Small intestine (tissue), 7 donors: ENCODE measurements around the gene ETFDH. TPM values are rescaled to one million over a fixed set of nuclear protein-coding genes. Genes with fewer than 3 reads are reported as not detected.
"Not testable (repeated sequence)": the region's sequence is repeated elsewhere in the genome, so short reads cannot be mapped to it uniquely, and the experiment has no call there.

Experiments used
- DNase-seq, 2 donors: peaks; one replicate each; pipeline versions ENCODE4 v3.0.0 to v3.0.0-alpha.2; 2013
- FAIRE-seq: peaks from 2 replicates; lab custom pipeline; 2012; peaks lifted over from hg19 to GRCh38; lab: Jason Lieb, UNC
- H3K27ac ChIP-seq, 3 donors: one replicate each; pipeline ENCODE4 v1.5.1; 2013; ENCODE audit warnings: low read length in 2 of 3, mild to moderate bottlenecking in 2 of 3, control low read depth in 1 of 3, inconsistent platforms in 1 of 3, low read depth in 1 of 3, moderate library complexity in 1 of 3
- H3K27me3 ChIP-seq, 3 donors: one replicate each; pipeline ENCODE4 v1.6.1; 2013; ENCODE audit warnings: low read length in 3 of 3, inconsistent platforms in 1 of 3; ENCODE audit not compliant: control insufficient read depth in 3 of 3, insufficient read depth in 3 of 3
- H3K36me3 ChIP-seq, 3 donors: one replicate each; pipeline ENCODE4 v1.6.1; 2013; ENCODE audit warnings: low read length in 3 of 3, inconsistent platforms in 1 of 3, low read depth in 1 of 3, mild to moderate bottlenecking in 1 of 3, moderate library complexity in 1 of 3; ENCODE audit not compliant: control insufficient read depth in 3 of 3, insufficient read depth in 2 of 3
- H3K4me1 ChIP-seq, 3 donors: one replicate each; pipeline ENCODE4 v1.6.1; 2013; ENCODE audit warnings: low read length in 2 of 3, inconsistent platforms in 1 of 3, low read depth in 1 of 3, mild to moderate bottlenecking in 1 of 3, moderate library complexity in 1 of 3; ENCODE audit not compliant: control insufficient read depth in 3 of 3, insufficient read depth in 2 of 3
- H3K4me3 ChIP-seq, 3 donors: one replicate each; pipeline ENCODE4 v1.5.1; 2013; ENCODE audit warnings: low read length in 3 of 3, control low read depth in 1 of 3, inconsistent platforms in 1 of 3, low read depth in 1 of 3, mild to moderate bottlenecking in 1 of 3, moderate library complexity in 1 of 3
- H3K9me3 ChIP-seq, 2 donors: one replicate each; pipeline ENCODE4 v1.6.1; 2013; ENCODE audit warnings: low read depth in 1 of 2, low read length in 1 of 2; ENCODE audit not compliant: control insufficient read depth in 2 of 2, insufficient read depth in 1 of 2
- WGBS, 3 donors: extraction: QIAGEN DNeasy Blood & Tissue Kit; methylation state at CpG; one replicate each; pipeline ENCODE4 v1.1.7; 2013; 5-methylcytosine and 5-hydroxymethylcytosine counted together
- polyA plus RNA-seq, 4 donors: library from polyadenylated mRNA; stranded (reverse) in 3 of 4; unstranded in 1 of 4; fragments of 200-250 nt in 3 of 4; fragments of 120-200 nt in 1 of 4; gene quantifications; one replicate each; pipeline versions ENCODE4 v1.2.1 to v1.2.3, GENCODE V29; 2013
- donor health status: healthy with polysubstance abuse.
- donor health status: control.
- donor health status: control.
- donor health status: Bipolar disorder and iron deficiency.
- donor health status: healthy.

Gene ETFDH
- polyA plus RNA-seq, 4 donors = 30.6 to 72.4 (median 43.0) TPM

DNA sequence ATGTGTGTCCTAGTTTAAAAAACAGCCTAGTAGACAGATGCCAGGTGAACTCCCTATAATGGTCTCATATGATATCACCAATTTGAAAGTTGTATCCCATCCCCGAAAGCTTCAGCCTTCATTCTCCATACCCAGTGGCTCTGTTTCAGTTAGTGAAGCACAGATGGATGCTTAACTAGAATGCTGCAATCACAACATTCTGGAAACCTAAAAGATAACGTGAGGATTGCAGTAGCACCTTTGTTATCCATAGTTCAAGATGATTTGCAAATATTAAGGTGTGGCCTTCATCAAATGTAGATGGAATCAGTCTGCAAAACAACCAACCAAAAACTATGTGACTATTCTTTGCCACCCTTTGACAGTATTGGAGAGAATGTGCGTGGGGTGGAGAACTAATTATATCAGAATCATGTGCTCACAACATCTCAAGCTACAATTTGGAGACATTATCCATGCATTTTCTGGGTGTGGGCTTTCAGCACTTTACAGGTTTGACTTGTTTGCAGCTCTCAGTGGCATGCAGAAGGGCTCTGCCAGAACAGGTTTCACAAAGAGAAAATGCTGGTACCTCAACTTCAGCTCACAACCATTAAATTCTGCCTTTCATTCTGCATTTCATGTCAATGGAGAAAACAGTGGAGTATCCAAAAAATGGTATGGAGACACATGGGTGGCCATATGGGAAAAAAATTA, 69.4 kb downstream of the ETFDH start:
- H3K27me3 ChIP-seq = peaks cover 0 to 2% (median 0%) of the 10 kb centered on the region in 3 donors
- H3K27ac ChIP-seq = no peak overlapping the region
- FAIRE-seq (no peak), DNase-seq (no peak)
- no peak overlapping the region for H3K4me3 ChIP-seq
- no peaks in the 10 kb centered on the region for H3K36me3 ChIP-seq
- H3K9me3 ChIP-seq = peaks cover 0 to 5% of the 10 kb centered on the region in 2 donors
- H3K4me1 ChIP-seq = no peaks in the 10 kb centered on the region
- 74 to 81% (median 75%) methylated on average over 3 of the region's 3 CpGs for WGBS, 3 donors

DNA sequence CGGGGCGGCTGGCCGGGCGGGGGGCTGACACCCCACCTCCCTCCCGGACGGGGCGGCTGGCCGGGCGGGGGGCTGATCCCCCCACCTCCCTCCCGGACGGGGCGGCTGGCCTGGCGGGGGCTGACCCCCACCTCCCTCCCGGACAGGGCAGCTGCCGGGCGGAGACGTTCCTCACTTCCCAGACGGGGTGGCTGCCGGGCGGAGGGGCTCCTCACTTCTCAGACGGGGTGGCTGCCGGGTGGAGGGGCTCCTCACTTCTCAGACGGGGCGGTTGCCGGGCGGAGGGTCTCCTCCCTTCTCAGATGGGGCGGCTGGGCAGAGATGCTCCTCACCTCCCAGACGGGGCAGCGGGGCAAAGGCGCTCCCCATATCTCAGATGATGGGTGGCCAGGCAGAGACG, 74.4 kb downstream of the ETFDH start:
- not testable (repeated sequence) for DNase-seq, H3K27me3 ChIP-seq, H3K4me1 ChIP-seq, H3K36me3 ChIP-seq, FAIRE-seq, H3K4me3 ChIP-seq, H3K27ac ChIP-seq
- 96 to 98% (median 97%) methylated on average over 11 to 31 of the region's 31 CpGs for WGBS, 3 donors
- H3K9me3 ChIP-seq = peaks cover 0 to 14% of the 10 kb centered on the region in 2 donors

DNA sequence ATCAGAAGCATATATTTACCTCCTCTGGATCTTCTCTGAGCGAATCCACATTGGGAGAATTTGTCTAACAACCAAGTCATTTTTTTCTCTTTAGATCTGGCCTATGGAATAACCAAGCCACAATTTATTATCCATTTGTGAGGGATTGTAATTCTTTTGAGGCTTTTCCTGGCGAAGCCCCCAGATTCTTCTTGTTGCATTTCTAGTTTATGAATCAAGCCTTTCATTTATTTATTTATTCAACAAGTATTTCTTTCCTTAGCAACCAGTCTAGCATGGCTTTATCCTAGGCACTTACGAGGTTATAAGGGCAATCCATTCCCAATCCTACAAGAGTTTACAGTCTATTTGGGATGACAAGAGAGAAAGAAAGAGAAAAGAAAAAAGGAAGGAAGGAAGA, 78.3 kb downstream of the ETFDH start:
- no peak overlapping the region for H3K4me3 ChIP-seq
- no peak overlapping the region for H3K27ac ChIP-seq
- FAIRE-seq = no peak
- 66 to 85% (median 83%) methylated on average over 3 of the region's 3 CpGs for WGBS, 3 donors
- H3K27me3 ChIP-seq = no peaks in the 10 kb centered on the region
- H3K4me1 ChIP-seq = no peaks in the 10 kb centered on the region
- H3K9me3 ChIP-seq = peaks cover 0 to 9% of the 10 kb centered on the region in 2 donors
- no peak for DNase-seq
- H3K36me3 ChIP-seq = no peaks in the 10 kb centered on the region

DNA sequence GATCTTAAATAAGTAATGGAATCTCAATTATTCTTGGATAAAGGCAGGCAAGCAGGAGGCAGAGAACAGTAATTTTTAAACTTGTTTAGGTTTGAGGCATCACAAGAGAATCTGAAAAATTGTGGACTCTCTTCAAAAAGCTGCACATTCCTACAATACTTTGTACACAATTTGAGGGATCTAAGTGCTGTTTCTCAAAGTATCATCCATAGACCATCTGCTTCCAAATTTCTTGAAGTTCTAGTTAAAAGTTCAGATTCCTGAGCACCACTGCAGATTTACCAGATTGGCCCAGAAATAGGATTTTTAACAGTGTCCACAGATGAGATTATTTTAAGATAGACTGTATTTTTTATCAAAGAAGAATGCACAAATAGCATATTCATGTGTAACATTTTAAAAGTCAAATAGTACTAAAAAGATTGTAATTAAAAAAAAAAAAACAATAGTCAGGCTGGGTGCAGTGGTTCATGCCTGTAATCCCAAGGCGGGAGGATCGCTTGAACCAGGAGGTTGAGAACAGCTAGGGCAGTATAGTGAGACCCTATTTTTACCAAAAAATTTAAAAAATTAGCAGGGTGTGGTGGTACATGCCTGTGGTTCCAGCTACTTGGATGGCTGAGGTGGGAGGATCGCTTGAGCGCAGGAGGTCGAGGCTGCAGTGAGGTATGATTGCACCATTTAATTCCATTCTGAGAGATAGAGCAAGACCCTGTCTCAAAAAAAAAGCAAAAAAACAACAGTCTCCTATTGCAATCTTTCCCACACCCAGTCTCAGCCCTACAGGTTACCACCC, 82.5 kb downstream of the ETFDH start:
- Histone ChIP-seq H3K4me3 (no peak overlapping the region), H3K4me1 (no peaks in the 10 kb centered on the region), H3K27me3 (no peaks in the 10 kb centered on the region), H3K9me3 (peaks cover 0 to 6% of the 10 kb centered on the region in 2 donors), H3K36me3 (no peaks in the 10 kb centered on the region), H3K27ac (no peak overlapping the region)
- FAIRE-seq (no peak), DNase-seq (no peak)
- 94 to 97% (median 96%) methylated on average over 5 of the region's 5 CpGs for WGBS, 3 donors

DNA sequence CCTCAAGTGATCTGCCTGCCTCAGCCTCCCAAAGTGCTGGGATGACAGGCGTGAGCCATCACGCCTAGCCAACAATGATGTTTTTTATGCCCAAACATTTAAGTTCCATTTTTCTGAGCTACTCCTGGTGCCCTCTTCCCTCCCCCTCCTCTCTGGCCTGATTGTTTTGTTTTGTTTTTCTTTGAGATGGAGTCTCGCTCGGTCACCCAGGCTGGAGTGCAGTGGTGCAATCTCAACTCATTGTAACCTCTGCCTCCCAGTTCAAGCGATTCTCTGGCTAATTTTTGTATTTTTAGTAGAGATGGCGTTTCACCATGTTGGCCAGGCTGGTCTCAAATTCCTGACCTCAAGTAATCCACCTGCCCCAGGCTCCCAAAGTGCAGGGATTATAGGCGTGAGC, 83.7 kb downstream of the ETFDH start:
- 88 to 92% (median 90%) methylated on average over 7 of the region's 7 CpGs for WGBS, 3 donors
- not testable (repeated sequence) for FAIRE-seq

DNA sequence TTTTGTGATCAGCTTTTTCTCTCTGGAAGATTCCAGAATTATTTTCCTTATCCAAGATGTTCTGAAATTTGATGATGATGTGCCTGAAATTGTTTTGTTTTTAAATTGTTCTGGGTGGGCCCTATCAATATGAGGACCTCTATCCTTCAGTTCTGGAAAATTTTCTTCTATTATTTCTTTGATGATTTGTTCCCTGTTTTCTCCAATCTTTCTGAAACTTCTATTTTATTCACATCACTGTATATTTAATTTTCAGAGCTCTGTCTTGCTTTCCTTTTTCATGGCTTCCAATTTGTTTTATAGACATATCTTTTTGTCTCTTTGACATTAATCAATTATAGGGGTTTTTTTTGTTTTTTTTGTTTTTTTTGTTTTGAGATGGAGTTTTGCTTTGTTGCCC, 84.5 kb downstream of the ETFDH start:
- H3K36me3 ChIP-seq = no peaks in the 10 kb centered on the region
- H3K4me3 ChIP-seq = no peak overlapping the region
- FAIRE-seq (no peak), DNase-seq (no peak)
- no peaks in the 10 kb centered on the region for H3K27me3 ChIP-seq
- H3K4me1 ChIP-seq = no peaks in the 10 kb centered on the region
- no peak overlapping the region for H3K27ac ChIP-seq
- peaks cover 0 to 6% of the 10 kb centered on the region in 2 donors for H3K9me3 ChIP-seq

More for the DNA sequence above, 83.7 kb downstream of the ETFDH start:
- DNase-seq, H3K27ac ChIP-seq, H3K9me3 ChIP-seq, H3K27me3 ChIP-seq, H3K4me1 ChIP-seq, H3K4me3 ChIP-seq, H3K36me3 ChIP-seq: not testable (repeated sequence)

DNA sequence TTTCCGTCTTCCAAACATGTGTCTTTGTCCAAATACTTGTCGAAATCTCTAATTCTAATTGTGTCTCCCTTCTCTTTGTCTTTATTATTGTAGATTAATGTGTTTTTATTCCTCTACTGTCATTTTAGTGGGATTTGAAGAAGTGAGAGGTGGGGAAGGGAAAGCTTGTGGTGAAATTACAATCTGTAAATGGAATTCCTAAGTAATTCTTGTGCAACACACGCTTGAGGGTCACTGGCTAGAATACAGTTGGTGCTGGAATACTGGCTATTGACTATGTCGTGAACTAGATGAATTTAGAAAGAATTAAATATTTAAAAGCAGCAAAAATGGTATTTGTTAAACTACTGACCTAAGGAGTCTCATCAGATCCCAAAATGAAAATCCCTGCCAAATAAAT, 86.0 kb downstream of the ETFDH start:
- DNase-seq (no peak), FAIRE-seq (no peak)
- peaks cover 0 to 6% of the 10 kb centered on the region in 2 donors for H3K9me3 ChIP-seq
- H3K36me3 ChIP-seq = no peaks in the 10 kb centered on the region
- 73 to 83% (median 78%) methylated on average over 4 of the region's 4 CpGs for WGBS, 3 donors
- no peak overlapping the region for H3K4me3 ChIP-seq
- no peaks in the 10 kb centered on the region for H3K4me1 ChIP-seq
- H3K27ac ChIP-seq = no peak overlapping the region
- H3K27me3 ChIP-seq = no peaks in the 10 kb centered on the region

DNA sequence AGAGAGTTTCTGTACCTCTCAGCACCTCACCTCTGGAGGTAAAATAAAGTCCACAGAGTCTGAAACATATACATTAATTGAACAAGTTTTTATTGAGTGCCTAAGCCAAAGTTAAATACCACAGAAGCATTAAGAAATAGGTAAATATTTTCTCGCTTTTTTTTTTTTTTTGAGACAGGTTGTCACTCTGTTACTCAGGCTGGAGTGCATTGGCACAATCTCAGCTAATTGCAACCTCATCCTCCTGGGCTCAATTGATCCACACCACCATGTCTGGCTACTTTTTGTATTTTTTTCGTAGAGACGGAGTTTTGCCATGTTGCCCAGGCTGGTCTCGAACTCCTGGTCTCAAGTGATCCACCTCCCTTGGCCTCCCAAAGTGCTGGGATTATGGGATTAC, 86.6 kb downstream of the ETFDH start:
- H3K36me3 ChIP-seq = no peaks in the 10 kb centered on the region
- no peaks in the 10 kb centered on the region for H3K27me3 ChIP-seq
- no peaks in the 10 kb centered on the region for H3K4me1 ChIP-seq
- no peak for FAIRE-seq
- H3K9me3 ChIP-seq = peaks cover 0 to 6% of the 10 kb centered on the region in 2 donors
- no peak overlapping the region for H3K4me3 ChIP-seq
- no peak overlapping the region for H3K27ac ChIP-seq
- no peak for DNase-seq
- 89 to 93% (median 91%) methylated on average over 4 of the region's 4 CpGs for WGBS, 3 donors
